ENCODE results near the gene EHD4.

DNA sequence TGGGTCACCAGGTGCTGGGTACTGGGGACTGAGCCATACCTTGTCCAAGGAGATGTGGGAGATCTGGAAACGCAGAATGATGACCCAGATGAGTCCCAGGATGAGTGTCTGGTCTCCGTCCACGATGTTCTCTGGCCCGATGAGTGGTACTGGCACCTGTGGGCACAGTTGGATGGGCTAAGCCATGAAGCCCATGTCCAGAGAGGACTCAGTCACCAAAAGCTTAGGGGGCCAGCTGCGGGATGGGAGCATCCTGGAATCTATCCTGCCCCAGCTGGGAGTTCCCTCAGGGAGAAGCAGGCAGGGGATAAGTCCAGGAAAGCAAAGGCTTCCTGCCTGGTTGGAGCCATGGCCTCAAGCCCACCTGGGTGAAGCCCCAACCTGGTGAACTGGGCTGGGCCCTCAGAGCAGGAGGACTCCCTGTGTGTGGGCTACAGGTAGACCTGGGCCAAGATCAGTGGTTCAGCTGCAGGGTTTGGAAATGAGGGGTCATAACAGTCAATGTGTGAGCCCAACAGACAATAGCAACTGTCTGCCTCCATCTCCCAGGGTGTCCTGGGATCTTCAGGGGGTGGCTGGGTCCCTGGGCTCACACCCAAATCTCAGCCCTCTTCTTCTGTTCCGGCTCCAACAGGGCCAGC lies 82.2 kb downstream of the EHD4 start:
- TF ChIP-seq, protein P1, sequence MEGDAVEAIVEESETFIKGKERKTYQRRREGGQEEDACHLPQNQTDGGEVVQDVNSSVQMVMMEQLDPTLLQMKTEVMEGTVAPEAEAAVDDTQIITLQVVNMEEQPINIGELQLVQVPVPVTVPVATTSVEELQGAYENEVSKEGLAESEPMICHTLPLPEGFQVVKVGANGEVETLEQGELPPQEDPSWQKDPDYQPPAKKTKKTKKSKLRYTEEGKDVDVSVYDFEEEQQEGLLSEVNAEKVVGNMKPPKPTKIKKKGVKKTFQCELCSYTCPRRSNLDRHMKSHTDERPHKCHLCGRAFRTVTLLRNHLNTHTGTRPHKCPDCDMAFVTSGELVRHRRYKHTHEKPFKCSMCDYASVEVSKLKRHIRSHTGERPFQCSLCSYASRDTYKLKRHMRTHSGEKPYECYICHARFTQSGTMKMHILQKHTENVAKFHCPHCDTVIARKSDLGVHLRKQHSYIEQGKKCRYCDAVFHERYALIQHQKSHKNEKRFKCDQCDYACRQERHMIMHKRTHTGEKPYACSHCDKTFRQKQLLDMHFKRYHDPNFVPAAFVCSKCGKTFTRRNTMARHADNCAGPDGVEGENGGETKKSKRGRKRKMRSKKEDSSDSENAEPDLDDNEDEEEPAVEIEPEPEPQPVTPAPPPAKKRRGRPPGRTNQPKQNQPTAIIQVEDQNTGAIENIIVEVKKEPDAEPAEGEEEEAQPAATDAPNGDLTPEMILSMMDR (IDR thresholded peaks at IDR 0.05; ENCODE audit: poor library complexity), result no peak
- TF ChIP-seq EZH2 (IDR thresholded peaks at IDR 0.05; ENCODE audit: borderline replicate concordance) (no peak), EZH2phosphoT487 (IDR thresholded peaks at IDR 0.05; ENCODE audit: low read depth, severe bottlenecking, unreplicated experiment) (no peak)

All from hepatocyte (in vitro differentiated cells).